Mucosa of descending colon (tissue), 3 donors: Measurements from ENCODE around the gene MRPL36. TPM values are rescaled to one million over a fixed set of nuclear protein-coding genes. Genes with fewer than 3 reads are reported as not detected.
"Not testable (repeated sequence)": the region's sequence is repeated elsewhere in the genome, so short reads cannot be mapped to it uniquely, and the experiment has no call there.

ENCODE experiments used
- ATAC-seq: fragments of 200-7000 bp; cut with Tn5 transposase; one replicate; pipeline ENCODE4 v1.9.1; 2020; ENCODE audit warnings: mild to moderate bottlenecking, moderate library complexity
- DNase-seq, 3 donors: peaks; one replicate each; pipeline ENCODE4 v3.0.0-alpha.2; 2020
- H3K36me3 ChIP-seq: fragments of 200-600 bp; one replicate; pipeline ENCODE4 v1.8.0; 2021; ENCODE audit warnings: low read depth, mild to moderate bottlenecking
- H3K4me1 ChIP-seq: fragments of 200-600 bp; one replicate; pipeline ENCODE4 v1.8.0; 2021; ENCODE audit warnings: low read depth, mild to moderate bottlenecking
- H3K4me3 ChIP-seq: fragments of 200-600 bp; one replicate; pipeline ENCODE4 v1.8.0; 2021; ENCODE audit warnings: mild to moderate bottlenecking
- H3K9me3 ChIP-seq: fragments of 200-600 bp; one replicate; pipeline ENCODE4 v1.8.0; 2021; ENCODE audit warnings: mild to moderate bottlenecking
- CTCF ChIP-seq: fragments of 200-600 bp; IDR thresholded peaks from one replicate; pipeline ENCODE4 v1.8.0; 2022; ENCODE audit warnings: antibody characterized with exemption, mild to moderate bottlenecking
- intact Hi-C, 2 donors: fragments of 100-400 bp; cut with DNase I in 1 of 2; cut with micrococcal nuclease in 1 of 2; formaldehyde crosslinking; loops; one replicate each; pipeline versions ENCODE4 v1.11.0 to v1.11.1; 2022; cut with DNase I, micrococcal nuclease
- total RNA-seq, 3 donors: library from RNA; stranded (reverse); fragmentation: NEBNext Ultra II Directional in 2 of 3; extraction: Animal tissue kit (Norgen Biotek cat#: 25700) in 2 of 3; gene quantifications; one replicate each; pipeline versions ENCODE4 v1.2.1 to v1.2.4, GENCODE V29; 2021 to 2023
- donor health status: DM: no; HTN: no; CAD: no; lungs with moderate emphysema.
- donor health status: DM: no; HTN: no; CAD: no.
- donor health status: DM: no; HTN: yes; CAD: no.

The MRPL36 gene
- total RNA-seq, 3 donors from 2014 or later, result 26.3 to 41.4 (median 28.6) TPM

- H3K9me3 ChIP-seq, result no peaks in the 10 kb centered on the region
- TF ChIP-seq CTCF, result no peak
- intact Hi-C loops, result no loop called here
- no peak overlapping the region for H3K4me3 ChIP-seq
- DNase-seq (no peak), ATAC-seq (no peak)
- H3K36me3 ChIP-seq, result no peaks in the 10 kb centered on the region
- no peaks in the 10 kb centered on the region for H3K4me1 ChIP-seq
Measured at GRCh38 chr5:1820926-1821325, 21.3 kb upstream of the MRPL36 start.

GRCh38 chr5:1820381-1820780 lies 20.7 kb upstream of the MRPL36 start:
- ATAC-seq (no peak), DNase-seq (no peak)
- Histone ChIP-seq H3K4me3 (no peak overlapping the region), H3K36me3 (peaks cover 1% of the 10 kb centered on the region), H3K9me3 (no peaks in the 10 kb centered on the region), H3K4me1 (no peaks in the 10 kb centered on the region)
- no peak for TF ChIP-seq CTCF
- intact Hi-C loops, result no loop called here

- Histone ChIP-seq H3K36me3 (peaks cover 6% of the 10 kb centered on the region), H3K4me3 (no peak overlapping the region), H3K9me3 (no peaks in the 10 kb centered on the region), H3K4me1 (no peaks in the 10 kb centered on the region)
- ATAC-seq (no peak), DNase-seq (no peak)
- TF ChIP-seq CTCF, result no peak
- intact Hi-C loops, result no loop called here
Measured at GRCh38 chr5:1819458-1819857, 19.8 kb upstream of the MRPL36 start.

- no peak for TF ChIP-seq CTCF
- DNase-seq, result no peak
- no peaks in the 10 kb centered on the region for H3K9me3 ChIP-seq
- H3K36me3 ChIP-seq, result peaks cover 11% of the 10 kb centered on the region
- intact Hi-C loops, result no loop called here
- H3K4me3 ChIP-seq, result no peak overlapping the region
- no peak for ATAC-seq
- H3K4me1 ChIP-seq, result no peaks in the 10 kb centered on the region
Measured at GRCh38 chr5:1818784-1819183, 19.1 kb upstream of the MRPL36 start.

- Histone ChIP-seq H3K4me1 (no peaks in the 10 kb centered on the region), H3K4me3 (no peak overlapping the region), H3K36me3 (peaks cover 11% of the 10 kb centered on the region), H3K9me3 (no peaks in the 10 kb centered on the region)
- ATAC-seq (no peak), DNase-seq (peak in 1 of 3 donors; percentile 44)
- intact Hi-C loops, result no loop called here
- TF ChIP-seq CTCF, result no peak
Measured at GRCh38 chr5:1817261-1818043, 17.8 kb upstream of the MRPL36 start.

GRCh38 chr5:1816495-1817089 lies 17.0 kb upstream of the MRPL36 start:
- H3K4me1 ChIP-seq, H3K9me3 ChIP-seq, ATAC-seq, intact Hi-C loops, H3K4me3 ChIP-seq, DNase-seq: not testable (repeated sequence)
- peaks cover 11% of the 10 kb centered on the region for H3K36me3 ChIP-seq
